B cell (primary cell): ENCODE results near the gene RBPJL. TPM values are rescaled to one million over a fixed set of nuclear protein-coding genes. Genes with fewer than 3 reads are reported as not detected.

Experiments
- ATAC-seq: fragments of 200-7000 bp; cut with Tn5 transposase; one replicate; pipeline ENCODE4 v1.10.0; 2021; ENCODE audit warnings: low read depth, mild to moderate bottlenecking, moderate number of reproducible peaks, moderate library complexity
- CTCF ChIA-PET: fragments of 350-600 bp; sonication (Branson Sonifier 250); formaldehyde crosslinking; loops from one replicate; lab custom pipeline; 2021; ENCODE audit warnings: antibody characterized with exemption, inconsistent platforms; lab: Charles Lee
- POLR2A ChIA-PET: fragments of 350-600 bp; sonication (Branson Sonifier 250); formaldehyde crosslinking; loops from one replicate; lab custom pipeline; 2021; ENCODE audit warnings: antibody characterized with exemption; lab: Charles Lee
- DNase-seq: peaks from one replicate; pipeline ENCODE4 v3.0.0; 2013
- H2AFZ ChIP-seq: 2 replicates; pipeline ENCODE4 v1.6.1; 2012; ENCODE audit warnings: mild to moderate bottlenecking, low read depth, low read length; ENCODE audit not compliant: insufficient read depth, poor library complexity, severe bottlenecking
- H3K27ac ChIP-seq, 2 donors: 1 replicate in 1 of 2; 2 replicates in 1 of 2; pipeline ENCODE4 v1.5.1; 2012 to 2013; ENCODE audit warnings: low read length in 2 of 2, mild to moderate bottlenecking in 2 of 2, moderate library complexity in 1 of 2
- H3K27me3 ChIP-seq, 4 experiments: fragments of 200-600 bp in 1 of 4; sonication (generic) in 1 of 4; replicated peaks in 1 of 4; 1 replicate in 2 of 4; 2 replicates in 2 of 4; pipeline versions ENCODE4 v1.6.1 to v1.7.0; 2013 to 2016; ENCODE audit warnings: low read length in 3 of 4, mild to moderate bottlenecking in 2 of 4, mixed read lengths in 1 of 4, moderate library complexity in 1 of 4; ENCODE audit not compliant: insufficient read depth in 4 of 4, control insufficient read depth in 3 of 4; ENCODE audit errors: control extremely low read depth in 1 of 4
- H3K36me3 ChIP-seq, 2 experiments: replicated peaks in 1 of 2; 1 replicate in 1 of 2; 2 replicates in 1 of 2; pipeline versions ENCODE4 v1.6.1 to v1.7.1; 2013; ENCODE audit warnings: low read length in 1 of 2; ENCODE audit not compliant: insufficient read depth in 2 of 2, control insufficient read depth in 1 of 2; ENCODE audit errors: control extremely low read depth in 1 of 2, extremely low read depth in 1 of 2
- H3K4me1 ChIP-seq, 2 donors: fragments of 200-600 bp in 1 of 2; sonication (generic) in 1 of 2; 1 replicate in 1 of 2; 2 replicates in 1 of 2; pipeline versions ENCODE4 v1.5.1 to v1.6.1; 2013 to 2017; ENCODE audit warnings: low read length in 2 of 2; ENCODE audit not compliant: control insufficient read depth in 2 of 2, insufficient read depth in 2 of 2
- H3K4me2 ChIP-seq: replicated peaks from 2 replicates; pipeline ENCODE3; 2012; ENCODE audit warnings: mild to moderate bottlenecking, low read depth, low read length; ENCODE audit not compliant: poor library complexity, severe bottlenecking
- H3K4me3 ChIP-seq, 5 experiments: fragments of 200-600 bp in 1 of 5; sonication (generic) in 1 of 5; 1 replicate in 3 of 5; 2 replicates in 2 of 5; pipeline versions ENCODE4 v1.5.1 to v1.7.0; 2011 to 2016; ENCODE audit warnings: low read length in 4 of 5, mild to moderate bottlenecking in 4 of 5, low read depth in 2 of 5, control low read depth in 1 of 5, moderate library complexity in 1 of 5; ENCODE audit not compliant: insufficient read depth in 1 of 5; ENCODE audit errors: control extremely low read depth in 1 of 5, extremely low read depth in 1 of 5
- H3K79me2 ChIP-seq: fragments of 200-600 bp; sonication (generic); one replicate; pipeline ENCODE4 v1.6.0; 2016; ENCODE audit warnings: low read length; ENCODE audit not compliant: control insufficient read depth, insufficient read depth
- H3K9ac ChIP-seq: fragments of 200-600 bp; sonication (generic); 2 replicates; pipeline ENCODE4 v1.6.1; 2017; ENCODE audit warnings: mild to moderate bottlenecking, low read length, moderate library complexity
- H3K9me3 ChIP-seq, 3 donors: one replicate each; pipeline versions ENCODE4 v1.6.1 to v1.7.1; 2013; ENCODE audit warnings: low read length in 2 of 3; ENCODE audit not compliant: control insufficient read depth in 2 of 3, insufficient read depth in 1 of 3; ENCODE audit errors: control extremely low read depth in 1 of 3
- H4K20me1 ChIP-seq: 2 replicates; pipeline ENCODE4 v1.6.0; 2012; ENCODE audit warnings: mild to moderate bottlenecking, low read length; ENCODE audit not compliant: insufficient read depth, control insufficient read depth, poor library complexity, severe bottlenecking
- H3K27ac Mint-ChIP-seq: one replicate; pipeline ENCODE4 v1.8.0; 2021; ENCODE audit warnings: mixed read lengths
- H3K27me3 Mint-ChIP-seq: one replicate; pipeline ENCODE4 v1.8.0; 2021; ENCODE audit warnings: mixed read lengths
- H3K4me1 Mint-ChIP-seq: one replicate; pipeline ENCODE4 v1.8.0; 2021; ENCODE audit warnings: mixed read lengths
- H3K4me3 Mint-ChIP-seq: one replicate; pipeline ENCODE4 v1.8.0; 2021; ENCODE audit warnings: mixed read lengths
- H3K9me3 Mint-ChIP-seq: one replicate; pipeline ENCODE4 v1.8.0; 2022; ENCODE audit warnings: mixed read lengths; ENCODE audit not compliant: insufficient read depth
- CTCF ChIP-seq: fragments of 200-600 bp; IDR thresholded peaks from one replicate; pipeline ENCODE4 v1.8.0; 2022; ENCODE audit warnings: antibody characterized with exemption, mild to moderate bottlenecking
- EZH2 ChIP-seq: IDR thresholded peaks from 2 replicates; pipeline ENCODE4 v1.6.1; 2012; ENCODE audit warnings: borderline replicate concordance, low read depth, mild to moderate bottlenecking, moderate library complexity, low read length; ENCODE audit not compliant: insufficient read depth, poor library complexity, severe bottlenecking
- WGBS: methylation state at CpG from one replicate; pipeline ENCODE4 v1.1.5; 2013; ENCODE audit warnings: missing lambda C conversion rate; ENCODE audit not compliant: insufficient coverage; 5-methylcytosine and 5-hydroxymethylcytosine counted together
- intact Hi-C: fragments of 100-400 bp; cut with micrococcal nuclease; formaldehyde crosslinking; loops from one replicate; pipeline ENCODE4 v1.10.0; 2022
- polyA minus RNA-seq: library from RNA; depleted of rRNA, polyadenylated mRNA; stranded (reverse); fragments of >200 nt; gene quantifications from 2 replicates; pipeline ENCODE4 v1.2.3, GENCODE V29; 2012
- polyA plus RNA-seq: library from polyadenylated mRNA; depleted of rRNA; stranded (reverse); fragments of >200 nt; gene quantifications from 2 replicates; pipeline ENCODE4 v1.2.3, GENCODE V29; 2012
- total RNA-seq, 2 donors: library from RNA; stranded (reverse); fragments of 120-200 nt in 1 of 2; gene quantifications; 1 replicate in 1 of 2; 2 replicates in 1 of 2; pipeline versions ENCODE4 v1.2.3 to v1.2.4, GENCODE V29; 2013 to 2022

The RBPJL gene
- not detected in 2 replicates for total RNA-seq
- total RNA-seq (2013) = not detected
- not detected in 2 replicates for polyA plus RNA-seq
- polyA minus RNA-seq = not detected in 2 replicates

DNA sequence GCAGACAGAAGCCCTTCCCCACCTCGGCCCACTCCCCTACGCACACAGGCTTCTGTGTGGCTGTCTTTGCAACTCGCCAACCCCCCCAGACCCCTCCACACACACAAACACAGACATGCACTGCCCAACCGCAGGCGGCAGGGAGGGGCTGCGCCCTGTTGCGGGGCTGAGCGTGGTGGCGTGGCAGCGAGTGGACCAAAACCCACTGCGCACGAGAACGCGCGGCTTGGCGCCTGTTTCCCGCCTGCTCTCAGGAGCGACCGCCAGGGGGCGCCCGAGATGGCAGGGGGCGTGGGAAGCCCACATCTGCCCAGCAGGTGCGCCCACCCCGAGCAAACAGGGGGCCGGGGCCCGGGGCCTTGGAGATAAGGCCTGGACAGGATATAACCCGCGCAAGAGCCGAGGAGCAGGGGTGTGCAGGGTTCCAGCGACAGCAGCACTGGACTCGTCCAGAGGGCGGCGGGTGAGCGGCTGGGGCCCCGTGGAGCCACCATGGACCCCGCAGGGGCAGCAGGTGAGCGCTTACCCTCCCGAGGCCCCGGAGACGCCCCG, at the start of gene RBPJL:
Gene RBPJL (plus strand): TSS at position 410 of the 552 bp plus-strand sequence. CDS start 83 bp downstream, at position 493.
- ATAC-seq (peak; percentile 17), DNase-seq (peak; percentile 58)
- ChIA-PET POLR2A (no interaction called here), CTCF (interaction anchor here (0.8 to 2.3 kb wide), 3 partner anchors 13 to 464 kb away, joined by 3 to 13 read pairs (median 5); no protein-coding TSS in a partner anchor)
- Mint-ChIP-seq H3K27ac (peak within 1 kb of the TSS; percentile 53), H3K4me3 (no peak within 1 kb of the TSS), H3K9me3 (no peaks in the 10 kb centered on the region), H3K27me3 (peaks cover 62% of the 10 kb centered on the region), H3K4me1 (peaks cover 5% of the 10 kb centered on the region)
- WGBS = 25% methylated on average over 38 of the region's 41 CpGs
- Histone ChIP-seq H4K20me1 (no peaks in the 10 kb centered on the region), H3K4me1 (peaks cover 5 to 6% of the 10 kb centered on the region in 2 donors), H3K27me3 (peaks cover 0 to 53% (median 5%) of the 10 kb centered on the region in 4 experiments), H3K36me3 (no peaks in the 10 kb centered on the region), H2AFZ (no peak within 1 kb of the TSS), H3K4me3 (no peak within 1 kb of the TSS), H3K9me3 (peaks cover 0 to 5% (median 0%) of the 10 kb centered on the region in 3 donors), H3K9ac (no peak within 1 kb of the TSS), H3K79me2 (no peaks in the 10 kb centered on the region), H3K4me2 (peak within 1 kb of the TSS; percentile 22), H3K27ac (no peak within 1 kb of the TSS)
- TF ChIP-seq CTCF (peak; percentile 88), EZH2 (no peak)
- intact Hi-C loops = loop anchor here (1.0 kb wide), 1 partner anchor 465 kb away; no protein-coding TSS in a partner anchor

DNA sequence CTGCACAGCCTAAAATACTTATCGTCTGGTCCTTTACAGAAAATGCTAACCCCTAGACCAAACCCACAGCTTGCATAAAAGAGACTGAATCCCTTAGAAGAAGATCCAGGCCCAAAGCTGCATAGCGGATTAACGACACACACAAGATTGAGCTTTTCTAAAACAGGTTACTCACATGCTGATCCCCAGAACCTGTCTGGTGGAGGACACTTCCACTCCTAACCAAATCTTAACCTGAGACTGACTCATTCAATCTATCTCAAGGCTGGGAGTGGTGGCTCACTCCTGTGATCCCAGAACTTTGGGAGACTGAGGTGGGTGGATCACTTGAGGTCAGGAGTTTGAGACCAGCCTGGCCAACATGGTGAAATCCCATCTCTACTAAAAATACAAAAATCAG, 49.5 kb upstream of the RBPJL start:
- H3K4me3 Mint-ChIP-seq = no peak overlapping the region
- H3K4me2 ChIP-seq = no peak overlapping the region
- no peaks in the 10 kb centered on the region for H3K36me3 ChIP-seq
- no peak overlapping the region for H3K9ac ChIP-seq
- ChIA-PET POLR2A (no interaction called here), CTCF (no interaction called here)
- no peak overlapping the region for H3K4me3 ChIP-seq
- H3K27ac ChIP-seq = no peak overlapping the region
- H3K27me3 ChIP-seq = peaks cover 0 to 17% (median 8%) of the 10 kb centered on the region in 4 experiments
- no peaks in the 10 kb centered on the region for H3K4me1 ChIP-seq
- intact Hi-C loops = no loop called here
- H3K9me3 Mint-ChIP-seq = no peaks in the 10 kb centered on the region
- no peaks in the 10 kb centered on the region for H3K4me1 Mint-ChIP-seq
- H3K79me2 ChIP-seq = no peaks in the 10 kb centered on the region
- no peak for DNase-seq
- H3K27me3 Mint-ChIP-seq = peaks cover 52% of the 10 kb centered on the region
- TF ChIP-seq EZH2 (no peak), CTCF (no peak)
- no peak overlapping the region for H2AFZ ChIP-seq
- no peak overlapping the region for H3K27ac Mint-ChIP-seq
- no peaks in the 10 kb centered on the region for H4K20me1 ChIP-seq
- no peak for ATAC-seq
- WGBS = 77% methylated on average over 3 of the region's 3 CpGs
- H3K9me3 ChIP-seq = peaks cover 0 to 3% (median 0%) of the 10 kb centered on the region in 3 donors
